Colon (tissue), 2 donors: ENCODE data around the gene ATG4B.
"Not testable (repeated sequence)": the region's sequence is repeated elsewhere in the genome, so short reads cannot be mapped to it uniquely, and the experiment has no call there.

ENCODE experiments used
- FAIRE-seq: peaks from 2 replicates; lab custom pipeline; 2012; peaks lifted over from hg19 to GRCh38; lab: Jason Lieb, UNC
- donor health status: control.
- donor health status: control.

Gene ATG4B

GRCh38 chr2:241640165-241640795 is 2.8 kb downstream of the ATG4B start:
- FAIRE-seq: no peak

- FAIRE-seq: no peak
These were observed 4.1 kb downstream of the ATG4B start for GRCh38 chr2:241641631-241642030.

GRCh38 chr2:241645056-241645914 is 7.8 kb downstream of the ATG4B start:
- FAIRE-seq: no peak

- no peak for FAIRE-seq
These were observed 8.6 kb downstream of the ATG4B start for GRCh38 chr2:241645915-241646645.

GRCh38 chr2:241648453-241648852 is 11.0 kb downstream of the ATG4B start:
- no peak for FAIRE-seq

GRCh38 chr2:241649404-241649803 is 11.9 kb downstream of the ATG4B start:
- no peak for FAIRE-seq

GRCh38 chr2:241649927-241650326 is 12.4 kb downstream of the ATG4B start:
- no peak for FAIRE-seq

- no peak for FAIRE-seq
These were observed 14.6 kb downstream of the ATG4B start for GRCh38 chr2:241652142-241652541.

GRCh38 chr2:241652722-241653121 is 15.2 kb downstream of the ATG4B start:
- no peak for FAIRE-seq

- no peak for FAIRE-seq
These were observed 15.8 kb downstream of the ATG4B start for GRCh38 chr2:241653210-241653750.

GRCh38 chr2:241654551-241654950 is 17.1 kb downstream of the ATG4B start:
- FAIRE-seq: no peak

- FAIRE-seq: no peak
These were observed 18.2 kb downstream of the ATG4B start for GRCh38 chr2:241655516-241656189.

GRCh38 chr2:241656190-241656741 is 18.8 kb downstream of the ATG4B start:
- FAIRE-seq: no peak

GRCh38 chr2:241657786-241658254 is 20.3 kb downstream of the ATG4B start:
- FAIRE-seq: no peak

- FAIRE-seq: no peak
These were observed 20.8 kb downstream of the ATG4B start for GRCh38 chr2:241658296-241658695.

- no peak for FAIRE-seq
These were observed 21.8 kb downstream of the ATG4B start for GRCh38 chr2:241659150-241659739.

- FAIRE-seq: no peak
These were observed 23.2 kb downstream of the ATG4B start for GRCh38 chr2:241660593-241661213.

- FAIRE-seq: not testable (repeated sequence)
These were observed 25.2 kb downstream of the ATG4B start for GRCh38 chr2:241662731-241663130.

- no peak for FAIRE-seq
These were observed 28.4 kb downstream of the ATG4B start for GRCh38 chr2:241665731-241666440.
